ENCODE results near the gene L3MBTL4.

L3MBTL4 gene

GRCh38 chr18:5955861-5956260 is 458.9 kb downstream of the L3MBTL4 start:
- DNase-seq (ENCODE audit: insufficient read length): no peak
- FAIRE-seq: no peak
- TF ChIP-seq TAF1 (IDR thresholded peaks at IDR 0.05; ENCODE audit: borderline replicate concordance, low read depth, low read length): no peak
- TF ChIP-seq POLR2A (IDR thresholded peaks at IDR 0.05; ENCODE audit: low read depth, low read length): no peak
- TF ChIP-seq POLR2AphosphoS5 (IDR thresholded peaks at IDR 0.05; ENCODE audit: low read depth, low read length): no peak

GRCh38 chr18:5951515-5952091 is 463.1 kb downstream of the L3MBTL4 start:
- FAIRE-seq (peak; percentile 38), DNase-seq (ENCODE audit: insufficient read length) (no peak)
- TF ChIP-seq POLR2A (IDR thresholded peaks at IDR 0.05; ENCODE audit: low read depth, low read length): no peak
- TF ChIP-seq POLR2AphosphoS5 (IDR thresholded peaks at IDR 0.05; ENCODE audit: low read depth, low read length): no peak
- TF ChIP-seq TAF1 (IDR thresholded peaks at IDR 0.05; ENCODE audit: borderline replicate concordance, low read depth, low read length): no peak

- TF ChIP-seq TAF1 (IDR thresholded peaks at IDR 0.05; ENCODE audit: borderline replicate concordance, low read depth, low read length): no peak
- TF ChIP-seq POLR2AphosphoS5 (IDR thresholded peaks at IDR 0.05; ENCODE audit: low read depth, low read length): no peak
Observed at GRCh38 chr18:5948781-5949180, 465.9 kb downstream of the L3MBTL4 start.

GRCh38 chr18:5948237-5948636 is 466.5 kb downstream of the L3MBTL4 start:
- FAIRE-seq: no peak
- TF ChIP-seq POLR2A (IDR thresholded peaks at IDR 0.05; ENCODE audit: low read depth, low read length) (no peak), TAF1 (IDR thresholded peaks at IDR 0.05; ENCODE audit: borderline replicate concordance, low read depth, low read length) (no peak), POLR2AphosphoS5 (IDR thresholded peaks at IDR 0.05; ENCODE audit: low read depth, low read length) (no peak)
- no peak for DNase-seq (ENCODE audit: insufficient read length)

More at GRCh38 chr18:5948781-5949180, 465.9 kb downstream of the L3MBTL4 start:
- no peak for DNase-seq (ENCODE audit: insufficient read length)
- no peak for FAIRE-seq

GRCh38 chr18:5944448-5944847 is 470.3 kb downstream of the L3MBTL4 start:
- FAIRE-seq (no peak), DNase-seq (ENCODE audit: insufficient read length) (no peak)
- TF ChIP-seq TAF1 (IDR thresholded peaks at IDR 0.05; ENCODE audit: borderline replicate concordance, low read depth, low read length): no peak
- TF ChIP-seq POLR2A (IDR thresholded peaks at IDR 0.05; ENCODE audit: low read depth, low read length): no peak
- no peak for TF ChIP-seq POLR2AphosphoS5 (IDR thresholded peaks at IDR 0.05; ENCODE audit: low read depth, low read length)

GRCh38 chr18:5943514-5943913 is 471.2 kb downstream of the L3MBTL4 start:
- DNase-seq (ENCODE audit: insufficient read length) (no peak), FAIRE-seq (no peak)
- TF ChIP-seq POLR2A (IDR thresholded peaks at IDR 0.05; ENCODE audit: low read depth, low read length) (no peak), POLR2AphosphoS5 (IDR thresholded peaks at IDR 0.05; ENCODE audit: low read depth, low read length) (no peak), TAF1 (IDR thresholded peaks at IDR 0.05; ENCODE audit: borderline replicate concordance, low read depth, low read length) (no peak)

- TF ChIP-seq POLR2A (IDR thresholded peaks at IDR 0.05; ENCODE audit: low read depth, low read length) (no peak), TAF1 (IDR thresholded peaks at IDR 0.05; ENCODE audit: borderline replicate concordance, low read depth, low read length) (no peak), POLR2AphosphoS5 (IDR thresholded peaks at IDR 0.05; ENCODE audit: low read depth, low read length) (no peak)
- DNase-seq (ENCODE audit: insufficient read length) (no peak), FAIRE-seq (no peak)
Observed at GRCh38 chr18:5942591-5942990, 472.1 kb downstream of the L3MBTL4 start.

DNA sequence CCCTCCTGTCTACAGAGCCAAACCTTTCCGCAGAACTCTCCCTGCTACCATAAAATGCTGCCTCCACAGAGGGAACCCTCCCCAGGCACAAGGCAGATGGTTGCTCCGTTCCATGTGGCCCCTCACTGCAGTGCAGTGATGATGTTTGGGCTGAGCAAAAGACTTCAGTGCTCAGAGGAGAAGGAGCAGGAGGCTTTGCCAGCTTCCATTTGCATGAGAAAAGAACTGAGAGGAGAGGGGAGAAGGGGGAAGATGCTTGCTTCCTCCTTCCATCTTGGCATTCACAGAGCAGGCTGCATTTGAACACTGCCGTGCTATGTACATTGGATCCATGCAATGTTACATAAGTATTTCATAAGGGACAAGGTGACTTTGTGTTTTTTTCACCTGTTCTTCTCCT is 472.8 kb downstream of the L3MBTL4 start:
- TF ChIP-seq POLR2AphosphoS5 (IDR thresholded peaks at IDR 0.05; ENCODE audit: low read depth, low read length): no peak
- DNase-seq (ENCODE audit: insufficient read length) (no peak), FAIRE-seq (no peak)

DNA sequence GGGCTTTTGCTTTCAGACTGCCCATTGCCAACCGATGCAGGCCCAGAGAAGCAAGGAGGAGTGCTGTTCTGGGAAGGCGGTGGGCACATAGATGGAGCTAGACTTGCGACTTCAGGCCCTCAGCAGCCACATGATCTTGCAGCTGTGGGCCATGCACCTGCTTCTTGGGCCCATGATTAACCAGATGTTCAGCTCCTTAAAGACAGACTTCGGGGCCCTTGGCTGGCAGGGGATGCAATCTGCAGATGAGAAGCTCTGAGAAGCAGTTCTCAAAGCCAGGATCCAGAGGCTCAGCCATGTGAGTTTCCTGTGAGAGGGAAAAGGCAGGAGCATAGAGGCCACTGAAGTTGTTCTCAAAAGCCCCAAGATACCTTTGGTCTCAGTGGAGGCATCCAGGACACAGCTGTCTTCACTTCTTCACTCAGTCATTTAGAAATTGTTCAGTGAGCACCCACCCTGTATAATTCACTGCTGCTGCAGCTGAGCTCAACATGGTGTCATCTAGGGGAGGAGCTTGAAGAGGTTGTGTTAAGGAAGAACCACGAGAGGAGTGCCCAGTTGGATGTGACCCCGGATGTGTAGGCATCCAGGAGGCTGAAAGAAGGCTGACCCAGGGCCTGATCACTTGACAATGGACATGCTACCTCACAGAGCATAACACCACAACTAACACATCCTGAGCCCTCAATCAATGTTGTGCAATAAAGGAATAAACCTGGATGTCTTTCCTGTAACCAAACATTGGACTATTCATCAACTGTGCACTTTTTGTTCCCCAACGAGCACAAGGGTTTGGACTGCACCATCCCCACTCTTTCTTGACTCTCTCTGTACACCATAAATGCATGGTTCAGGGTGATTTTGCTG is 474.7 kb downstream of the L3MBTL4 start:
- DNase-seq (ENCODE audit: insufficient read length): no peak
- TF ChIP-seq TAF1 (IDR thresholded peaks at IDR 0.05; ENCODE audit: borderline replicate concordance, low read depth, low read length) (no peak), POLR2AphosphoS5 (IDR thresholded peaks at IDR 0.05; ENCODE audit: low read depth, low read length) (no peak), POLR2A (IDR thresholded peaks at IDR 0.05; ENCODE audit: low read depth, low read length) (no peak)
- no peak for FAIRE-seq

DNA sequence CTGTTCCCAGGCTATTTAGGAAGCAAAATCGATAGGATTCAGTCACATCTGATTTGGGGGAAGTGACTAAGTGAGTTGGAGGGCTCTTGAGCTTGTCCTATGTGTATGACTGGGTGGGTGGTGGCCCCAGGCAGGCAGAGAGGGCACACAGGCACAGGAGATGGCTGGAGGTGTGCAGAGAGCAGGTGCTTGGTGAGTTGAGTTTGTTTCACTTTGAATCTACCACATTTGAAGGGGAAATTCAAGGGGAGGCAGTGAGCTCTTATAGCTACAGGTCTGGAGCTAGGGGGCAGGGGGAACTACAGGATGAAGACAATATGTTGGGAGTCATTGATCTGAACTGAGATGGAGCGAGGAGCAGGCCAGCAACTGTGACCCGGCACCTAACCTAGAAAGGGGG is 476.9 kb downstream of the L3MBTL4 start:
- TF ChIP-seq POLR2AphosphoS5 (IDR thresholded peaks at IDR 0.05; ENCODE audit: low read depth, low read length) (no peak), TAF1 (IDR thresholded peaks at IDR 0.05; ENCODE audit: borderline replicate concordance, low read depth, low read length) (no peak)
- DNase-seq (ENCODE audit: insufficient read length): no peak
- no peak for FAIRE-seq

GRCh38 chr18:5937121-5937520 is 477.6 kb downstream of the L3MBTL4 start:
- TF ChIP-seq POLR2A (IDR thresholded peaks at IDR 0.05; ENCODE audit: low read depth, low read length) (no peak), TAF1 (IDR thresholded peaks at IDR 0.05; ENCODE audit: borderline replicate concordance, low read depth, low read length) (no peak)
- FAIRE-seq (no peak), DNase-seq (ENCODE audit: insufficient read length) (no peak)

DNA sequence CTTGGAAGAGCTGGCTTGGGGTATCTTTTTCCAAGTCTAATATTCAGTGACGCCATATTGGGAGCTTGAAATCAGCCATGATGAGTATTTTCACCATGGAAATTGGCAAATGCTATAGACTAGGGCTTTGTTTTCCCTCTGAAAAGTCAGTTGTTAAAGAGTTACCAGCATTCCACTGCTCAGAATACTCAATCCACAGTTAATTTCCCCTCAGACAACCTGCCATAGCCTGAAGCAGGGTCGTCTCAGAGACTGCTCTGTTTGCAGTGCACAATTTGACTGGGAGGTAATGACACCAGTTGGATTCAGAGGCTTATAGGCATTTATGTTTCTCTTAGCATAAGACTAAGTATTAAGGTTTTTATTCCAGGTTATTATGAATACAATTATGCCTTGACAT is 483.9 kb downstream of the L3MBTL4 start:
- FAIRE-seq (no peak), DNase-seq (ENCODE audit: insufficient read length) (no peak)
- no peak for TF ChIP-seq POLR2A (IDR thresholded peaks at IDR 0.05; ENCODE audit: low read depth, low read length)
- TF ChIP-seq TAF1 (IDR thresholded peaks at IDR 0.05; ENCODE audit: borderline replicate concordance, low read depth, low read length): no peak
- no peak for TF ChIP-seq POLR2AphosphoS5 (IDR thresholded peaks at IDR 0.05; ENCODE audit: low read depth, low read length)

Data from GM12892 (cell line).